ENCODE data around the gene TMEM117.
"Not testable (repeated sequence)": the region's sequence is repeated elsewhere in the genome, so short reads cannot be mapped to it uniquely, and the experiment has no call there.

TMEM117 gene

GRCh38 chr12:44235674-44236073, 399.8 kb downstream of the TMEM117 start:
- no peak for DNase-seq

GRCh38 chr12:44240186-44240585, 404.3 kb downstream of the TMEM117 start:
- DNase-seq = no peak

- no peak for DNase-seq
These were observed 410.1 kb downstream of the TMEM117 start for GRCh38 chr12:44245932-44246331.

GRCh38 chr12:44246482-44247105, 410.7 kb downstream of the TMEM117 start:
- no peak for DNase-seq

- DNase-seq = no peak
These were observed 411.7 kb downstream of the TMEM117 start for GRCh38 chr12:44247588-44247987.

- no peak for DNase-seq
These were observed 412.6 kb downstream of the TMEM117 start for GRCh38 chr12:44248436-44248835.

- DNase-seq = not testable (repeated sequence)
These were observed 414.6 kb downstream of the TMEM117 start for GRCh38 chr12:44250440-44250839.

GRCh38 chr12:44253338-44253856, 417.5 kb downstream of the TMEM117 start:
- DNase-seq = no peak

- no peak for DNase-seq
These were observed 422.4 kb downstream of the TMEM117 start for GRCh38 chr12:44258246-44258645.

- no peak for DNase-seq
These were observed 424.0 kb downstream of the TMEM117 start for GRCh38 chr12:44259890-44260289.

GRCh38 chr12:44260581-44260980, 424.7 kb downstream of the TMEM117 start:
- no peak for DNase-seq

- DNase-seq = no peak
These were observed 449.6 kb downstream of the TMEM117 start for GRCh38 chr12:44285321-44285960.

- DNase-seq = no peak
These were observed 450.5 kb downstream of the TMEM117 start for GRCh38 chr12:44286336-44286735.

- DNase-seq = no peak
These were observed 451.1 kb downstream of the TMEM117 start for GRCh38 chr12:44286821-44287505.

GRCh38 chr12:44287545-44287944, 451.7 kb downstream of the TMEM117 start:
- DNase-seq = no peak

- no peak for DNase-seq
These were observed 458.8 kb downstream of the TMEM117 start for GRCh38 chr12:44294649-44295048.

GRCh38 chr12:44295958-44296623, 460.2 kb downstream of the TMEM117 start:
- no peak for DNase-seq

GRCh38 chr12:44296624-44297197, 460.8 kb downstream of the TMEM117 start:
- DNase-seq = no peak

- DNase-seq = no peak
These were observed 463.6 kb downstream of the TMEM117 start for GRCh38 chr12:44299524-44299923.

GRCh38 chr12:44307506-44308168, 471.8 kb downstream of the TMEM117 start:
- no peak for DNase-seq

GRCh38 chr12:44313188-44313587, 477.3 kb downstream of the TMEM117 start:
- no peak for DNase-seq

GRCh38 chr12:44314007-44314500, 478.2 kb downstream of the TMEM117 start:
- DNase-seq = no peak

All from SW 1271 (cell line).